ENCODE data around the gene NRIP1. TPM values are rescaled to one million over a fixed set of nuclear protein-coding genes. Genes with fewer than 3 reads are reported as not detected.

The NRIP1 gene
- total and polyA plus RNA-seq, 10 of the 15 experiments (the other 5 are each of a cell fraction or from before 2014, with no cell fraction given), result 2.9 to 26.1 (median 9.3) TPM

- ATAC-seq (peak; percentile 10; the same call in 2 of the 3 replicates), DNase-seq (ENCODE audit: low read depth, low spot score) (no peak), FAIRE-seq (no peak)
- H2AFZ ChIP-seq (ENCODE audit: control insufficient read depth, low read depth, low read length), result no peak overlapping the region
- ChIA-PET RAD21 (ENCODE audit: unreplicated experiment) (interaction anchor here (0.9 to 3.3 kb wide), 5 partner anchors 8 to 186 kb away, joined by 4 to 15 read pairs (median 7); no protein-coding TSS in a partner anchor), SMC1A (ENCODE audit: uncharacterized antibody, unreplicated experiment) (interaction anchor here (1.5 to 2.2 kb wide), 5 partner anchors 8 to 16 kb away, joined by 4 to 10 read pairs (median 6); no protein-coding TSS in a partner anchor), POLR2A (interaction anchor here (1.2 to 1.6 kb wide), 2 partner anchors 8 to 10 kb away, joined by 3 to 5 read pairs; no protein-coding TSS in a partner anchor), CTCF (interaction anchor here (1.1 to 3.4 kb wide), 4 partner anchors 14 to 187 kb away, joined by 3 to 15 read pairs (median 4); partner anchors contain the start of gene NRIP1)
- whole genome bisulfite sequencing (ENCODE audit: insufficient coverage, insufficient replicate concordance, low lambda C conversion rate, missing lambda C conversion rate), result 56% methylated on average over 11 of the region's 11 CpGs
- H3K4me1 ChIP-seq (ENCODE audit: control insufficient read depth, insufficient read depth, low read length), result peaks cover 9% of the 10 kb centered on the region
- peaks cover 79% of the 10 kb centered on the region for H3K79me2 ChIP-seq (ENCODE audit: control insufficient read depth, insufficient read depth, low read length)
- peaks cover 3% of the 10 kb centered on the region; the same call in 2 of the 3 replicates for H3K9me3 ChIP-seq (replicated peaks; ENCODE audit: control insufficient read depth, insufficient read depth, low read length)
- H3K9ac ChIP-seq (ENCODE audit: control insufficient read depth, insufficient read depth, low read length), result peak overlapping the region; percentile 5; the same call in 1 of the 2 replicates
- in situ Hi-C loops (cut with MboI) (no loop called here), intact Hi-C loops (cut with micrococcal nuclease; ENCODE audit: unreplicated experiment) (loop anchor here (5.0 kb wide), 1 partner anchor 288 kb away; no protein-coding TSS in a partner anchor)
- H3K4me3 ChIP-seq, result peak overlapping the region; percentile 62
- no TSS peak for BruUV-seq (replicated peaks)
- H3K36me3 ChIP-seq (ENCODE audit: control insufficient read depth in 2 of 2, insufficient read depth in 2 of 2, low read length in 1 of 2), result no peaks in the 10 kb centered on the region
- TF ChIP-seq SREBF2 (IDR thresholded peaks at IDR 0.05; ENCODE audit: low read length) (no peak), RUNX3 (IDR thresholded peaks at IDR 0.05; ENCODE audit: low read length) (peak; percentile 71), TCF7 (IDR thresholded peaks at IDR 0.05; ENCODE audit: borderline replicate concordance) (peak; percentile 87)
- H3K4me2 ChIP-seq (ENCODE audit: control insufficient read depth, insufficient read depth), result peak overlapping the region; percentile 72
- no peaks in the 10 kb centered on the region for H3K27me3 ChIP-seq (replicated peaks in 1 of 2; ENCODE audit: control insufficient read depth in 2 of 2, insufficient read depth in 2 of 2, low read length in 1 of 2)
- no peaks in the 10 kb centered on the region for H4K20me1 ChIP-seq (ENCODE audit: control insufficient read depth, insufficient read depth)
- H3K27ac ChIP-seq (ENCODE audit: control insufficient read depth, insufficient read depth), result peak overlapping the region; percentile 83
These were observed 14.0 kb downstream of the NRIP1 start for GRCh38 chr21:15050568-15051377.

- SMC1A ChIA-PET (ENCODE audit: uncharacterized antibody, unreplicated experiment), result no interaction called here
- Histone ChIP-seq H4K20me1 (ENCODE audit: control insufficient read depth, insufficient read depth) (no peaks in the 10 kb centered on the region; the same call in 1 of the 2 replicates), H3K4me3 (no peak overlapping the region), H2AFZ (ENCODE audit: control insufficient read depth, low read depth, low read length) (no peak overlapping the region), H3K4me2 (ENCODE audit: control insufficient read depth, insufficient read depth) (no peak overlapping the region), H3K27me3 (replicated peaks in 1 of 2; ENCODE audit: control insufficient read depth in 2 of 2, insufficient read depth in 2 of 2, low read length in 1 of 2) (no peaks in the 10 kb centered on the region), H3K9me3 (replicated peaks; ENCODE audit: control insufficient read depth, insufficient read depth, low read length) (peaks cover 3% of the 10 kb centered on the region; the same call in 2 of the 3 replicates), H3K4me1 (ENCODE audit: control insufficient read depth, insufficient read depth, low read length) (no peaks in the 10 kb centered on the region), H3K9ac (ENCODE audit: control insufficient read depth, insufficient read depth, low read length) (no peak overlapping the region), H3K27ac (ENCODE audit: control insufficient read depth, insufficient read depth) (no peak overlapping the region), H3K36me3 (ENCODE audit: control insufficient read depth in 2 of 2, insufficient read depth in 2 of 2, low read length in 1 of 2) (no peaks in the 10 kb centered on the region; a peak in 1 of 4 replicates), H3K79me2 (ENCODE audit: control insufficient read depth, insufficient read depth, low read length) (peaks cover 25% of the 10 kb centered on the region)
- no peak for ATAC-seq
- no peak for DNase-seq (ENCODE audit: low read depth, low spot score)
- intact Hi-C loops (cut with micrococcal nuclease; ENCODE audit: unreplicated experiment), result no loop called here
- POLR2A ChIA-PET, result no interaction called here
- CTCF ChIA-PET, result no interaction called here
- 28% methylated on average over 3 of the region's 3 CpGs for WGBS (ENCODE audit: insufficient coverage, insufficient replicate concordance, low lambda C conversion rate, missing lambda C conversion rate)
- BruUV-seq (replicated peaks), result no TSS peak
- in situ Hi-C loops (cut with MboI), result loop anchor here (25.0 kb wide), 1 partner anchor 692 kb away; the partner anchor contains the start of gene USP25
- peak; percentile 62 for FAIRE-seq
- RAD21 ChIA-PET (ENCODE audit: unreplicated experiment), result no interaction called here
- TF ChIP-seq CBFB (IDR thresholded peaks at IDR 0.05; ENCODE audit: low read depth) (no peak), ZNF384 (IDR thresholded peaks at IDR 0.05; ENCODE audit: borderline replicate concordance, low read depth, low read length) (no peak), ZZZ3 (IDR thresholded peaks at IDR 0.05; ENCODE audit: control insufficient read depth, insufficient read length, low read depth) (no peak), POLR2AphosphoS5 (IDR thresholded peaks at IDR 0.05; ENCODE audit: low read length) (no peak), NBN (IDR thresholded peaks at IDR 0.05) (no peak), BMI1 (IDR thresholded peaks at IDR 0.05; ENCODE audit: borderline replicate concordance) (no peak), CEBPZ (IDR thresholded peaks at IDR 0.05; ENCODE audit: low read depth, low read length) (no peak), ZNF207 (IDR thresholded peaks at IDR 0.05; ENCODE audit: borderline replicate concordance) (no peak), SP1 (IDR thresholded peaks at IDR 0.05; ENCODE audit: low read depth, low read length) (no peak), IKZF2 (IDR thresholded peaks at IDR 0.05) (no peak)
These were observed 19.8 kb downstream of the NRIP1 start for GRCh38 chr21:15045017-15045416.

Measured in GM12878 (cell line).